Spleen (tissue), 7 donors: Measurements from ENCODE around the gene HTR4.

Source experiments
- POLR2A ChIP-seq, 3 donors: fragments of 450-650 bp; IDR thresholded peaks; one replicate each; pipeline ENCODE4 v1.5.1; 2017; ENCODE audit warnings: antibody characterized with exemption in 3 of 3, mild to moderate bottlenecking in 1 of 3
- POLR2AphosphoS5 ChIP-seq, 3 donors: sonication (generic); formaldehyde crosslinking; IDR thresholded peaks; one replicate each; pipeline ENCODE4 v1.5.1; 2017; ENCODE audit warnings: antibody characterized with exemption in 3 of 3
- TF ChIP-seq, protein P1 (sequence below), 11 experiments: fragments of 200-600 bp in 7 of 11; fragments of 450-650 bp in 4 of 11; sonication (generic) in 4 of 11; IDR thresholded peaks in 8 of 11; conservative IDR thresholded peaks in 3 of 11; 1 replicate in 7 of 11; 2 replicates in 4 of 11; pipeline versions ENCODE4 v1.4.0 to v1.8.0; 2016 to 2021; ENCODE audit warnings: antibody characterized with exemption in 11 of 11, inconsistent platforms in 4 of 11, mild to moderate bottlenecking in 1 of 11
- donor health status: DM: no; HTN: no; CAD: no; lungs with moderate emphysema.
- donor health status: DM: no; HTN: no; CAD: no.
- donor health status: DM: no; HTN: no; CAD: no.

- TF ChIP-seq, protein P1, sequence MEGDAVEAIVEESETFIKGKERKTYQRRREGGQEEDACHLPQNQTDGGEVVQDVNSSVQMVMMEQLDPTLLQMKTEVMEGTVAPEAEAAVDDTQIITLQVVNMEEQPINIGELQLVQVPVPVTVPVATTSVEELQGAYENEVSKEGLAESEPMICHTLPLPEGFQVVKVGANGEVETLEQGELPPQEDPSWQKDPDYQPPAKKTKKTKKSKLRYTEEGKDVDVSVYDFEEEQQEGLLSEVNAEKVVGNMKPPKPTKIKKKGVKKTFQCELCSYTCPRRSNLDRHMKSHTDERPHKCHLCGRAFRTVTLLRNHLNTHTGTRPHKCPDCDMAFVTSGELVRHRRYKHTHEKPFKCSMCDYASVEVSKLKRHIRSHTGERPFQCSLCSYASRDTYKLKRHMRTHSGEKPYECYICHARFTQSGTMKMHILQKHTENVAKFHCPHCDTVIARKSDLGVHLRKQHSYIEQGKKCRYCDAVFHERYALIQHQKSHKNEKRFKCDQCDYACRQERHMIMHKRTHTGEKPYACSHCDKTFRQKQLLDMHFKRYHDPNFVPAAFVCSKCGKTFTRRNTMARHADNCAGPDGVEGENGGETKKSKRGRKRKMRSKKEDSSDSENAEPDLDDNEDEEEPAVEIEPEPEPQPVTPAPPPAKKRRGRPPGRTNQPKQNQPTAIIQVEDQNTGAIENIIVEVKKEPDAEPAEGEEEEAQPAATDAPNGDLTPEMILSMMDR (IDR thresholded peaks at IDR 0.05 in 8 of 11, conservative IDR thresholded peaks at IDR 0.05 in 3 of 11) = no peak
- TF ChIP-seq POLR2A (IDR thresholded peaks at IDR 0.05) = no peak
- TF ChIP-seq POLR2AphosphoS5 (IDR thresholded peaks at IDR 0.05) = no peak
These were observed 211.1 kb downstream of the HTR4 start for GRCh38 chr5:148443241-148443640.
